Measurements from ENCODE around the gene BEGAIN.

Gene BEGAIN

DNA sequence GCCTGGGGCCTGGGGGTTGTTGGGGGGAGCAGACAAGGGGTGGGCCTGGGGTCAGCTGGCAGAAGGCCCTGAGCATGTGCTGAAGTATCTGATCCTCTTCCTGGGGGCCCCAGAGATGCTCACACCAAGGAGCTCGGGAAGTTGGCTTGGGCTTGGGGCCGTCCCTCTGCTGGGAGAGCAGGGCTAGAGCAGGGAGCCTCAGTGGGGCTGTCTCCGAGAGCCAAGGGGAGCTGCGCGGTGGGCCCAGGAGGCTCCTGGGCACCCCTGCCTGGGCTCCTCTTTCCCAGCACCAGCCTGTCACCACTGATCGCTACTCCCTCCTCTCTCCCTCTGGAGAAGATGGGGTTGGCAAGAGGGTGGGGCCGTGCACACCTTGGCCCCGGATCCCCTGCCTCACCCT is 28.3 kb downstream of the BEGAIN start:
- H3K27ac ChIP-seq (ENCODE audit: low read length) = no peak overlapping the region
- H3K27me3 ChIP-seq (ENCODE audit: insufficient read depth, low read length) = peaks cover 46% of the 10 kb centered on the region
- H3K4me1 ChIP-seq (ENCODE audit: insufficient read depth, low read length) = peaks cover 10% of the 10 kb centered on the region; the same call in 1 of the 2 replicates
- no peaks in the 10 kb centered on the region for H3K9me3 ChIP-seq (ENCODE audit: insufficient read depth, low read depth, low read length)
- no peak overlapping the region for H3K9ac ChIP-seq (ENCODE audit: low read depth, low read length)
- H3K36me3 ChIP-seq (ENCODE audit: insufficient read depth, low read depth, low read length) = no peaks in the 10 kb centered on the region
- no peak overlapping the region for H3K4me3 ChIP-seq (ENCODE audit: low read length)

DNA sequence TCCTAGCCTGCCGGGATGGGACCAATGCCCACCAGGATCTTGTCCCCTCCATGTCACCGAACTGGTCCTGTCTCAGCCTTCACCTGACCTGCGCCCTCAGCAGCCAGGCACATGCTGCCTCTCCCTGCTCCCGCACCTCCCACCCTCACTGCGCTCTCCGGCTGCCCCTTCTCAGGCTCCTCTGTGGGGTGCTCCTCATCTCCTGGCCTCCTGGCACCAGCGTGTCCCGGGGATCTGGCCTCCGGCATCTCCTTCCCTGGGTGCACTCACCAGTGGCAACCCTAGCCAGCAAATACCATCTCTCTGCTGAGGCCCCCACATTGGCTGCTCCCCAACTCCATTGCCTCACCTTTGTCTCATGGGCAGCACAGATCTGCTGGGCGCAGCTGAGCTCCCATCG is 29.0 kb downstream of the BEGAIN start:
- Histone ChIP-seq H3K9ac (ENCODE audit: low read depth, low read length) (no peak overlapping the region), H3K27ac (ENCODE audit: low read length) (no peak overlapping the region), H3K36me3 (ENCODE audit: insufficient read depth, low read depth, low read length) (no peaks in the 10 kb centered on the region), H3K4me3 (ENCODE audit: low read length) (no peak overlapping the region), H3K4me1 (ENCODE audit: insufficient read depth, low read length) (peaks cover 10% of the 10 kb centered on the region; the same call in 1 of the 2 replicates), H3K9me3 (ENCODE audit: insufficient read depth, low read depth, low read length) (no peaks in the 10 kb centered on the region), H3K27me3 (ENCODE audit: insufficient read depth, low read length) (peaks cover 40% of the 10 kb centered on the region)

DNA sequence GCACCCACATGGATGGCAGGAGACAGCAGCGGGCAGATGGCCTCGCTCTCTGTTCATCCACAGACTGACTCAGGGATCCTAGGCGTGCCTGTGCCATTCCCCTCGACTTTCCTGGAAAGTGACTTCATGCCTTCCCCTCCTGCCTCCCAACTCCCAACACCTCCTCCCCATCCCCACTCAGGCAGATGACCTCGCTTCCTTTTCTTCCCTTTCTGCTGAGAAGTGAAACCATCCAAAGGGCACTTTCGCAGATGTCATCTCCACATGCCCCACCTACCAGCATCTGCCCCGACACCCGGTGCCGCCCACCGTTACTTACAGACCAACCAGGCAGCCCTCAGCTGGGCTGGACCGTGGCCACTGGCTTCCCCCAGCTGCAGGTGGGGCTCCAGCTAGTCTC is 29.6 kb downstream of the BEGAIN start:
- Histone ChIP-seq H3K27ac (ENCODE audit: low read length) (no peak overlapping the region), H3K36me3 (ENCODE audit: insufficient read depth, low read depth, low read length) (no peaks in the 10 kb centered on the region), H3K9ac (ENCODE audit: low read depth, low read length) (no peak overlapping the region), H3K27me3 (ENCODE audit: insufficient read depth, low read length) (peaks cover 35% of the 10 kb centered on the region), H3K4me3 (ENCODE audit: low read length) (no peak overlapping the region), H3K9me3 (ENCODE audit: insufficient read depth, low read depth, low read length) (no peaks in the 10 kb centered on the region), H3K4me1 (ENCODE audit: insufficient read depth, low read length) (peaks cover 10% of the 10 kb centered on the region; the same call in 1 of the 2 replicates)

DNA sequence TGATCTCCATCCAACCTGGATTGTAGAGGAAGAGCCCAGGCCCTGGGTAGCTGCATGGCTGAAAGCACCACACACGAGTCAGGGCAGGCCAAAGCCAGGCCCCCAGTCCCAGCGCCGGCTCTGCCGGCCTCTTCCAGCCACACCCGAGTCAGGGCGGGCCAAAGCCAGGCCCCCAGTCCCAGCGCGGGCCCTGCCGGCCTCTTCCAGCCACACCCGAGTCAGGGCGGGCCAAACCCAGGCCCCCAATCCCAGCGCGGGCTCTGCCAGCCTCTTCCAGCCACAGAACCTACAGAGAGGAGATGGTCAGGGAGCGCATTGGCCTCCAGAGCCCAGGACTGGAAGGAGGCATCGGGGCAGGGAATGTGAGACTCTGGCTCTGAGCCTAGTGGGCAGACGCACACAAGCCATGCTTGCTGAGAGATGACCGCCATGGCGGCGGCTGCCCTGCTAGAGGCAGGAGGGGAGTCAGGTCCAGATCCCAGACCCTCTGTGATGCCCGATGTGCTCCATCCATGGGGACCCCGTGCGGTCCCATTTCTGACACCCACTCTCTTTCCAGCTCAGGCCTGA is 30.2 kb downstream of the BEGAIN start:
- Histone ChIP-seq H3K9ac (ENCODE audit: low read depth, low read length) (no peak overlapping the region), H3K27ac (ENCODE audit: low read length) (no peak overlapping the region), H3K9me3 (ENCODE audit: insufficient read depth, low read depth, low read length) (no peaks in the 10 kb centered on the region), H3K4me1 (ENCODE audit: insufficient read depth, low read length) (peaks cover 10% of the 10 kb centered on the region; the same call in 1 of the 2 replicates), H3K27me3 (ENCODE audit: insufficient read depth, low read length) (peaks cover 35% of the 10 kb centered on the region), H3K4me3 (ENCODE audit: low read length) (no peak overlapping the region), H3K36me3 (ENCODE audit: insufficient read depth, low read depth, low read length) (no peaks in the 10 kb centered on the region)

DNA sequence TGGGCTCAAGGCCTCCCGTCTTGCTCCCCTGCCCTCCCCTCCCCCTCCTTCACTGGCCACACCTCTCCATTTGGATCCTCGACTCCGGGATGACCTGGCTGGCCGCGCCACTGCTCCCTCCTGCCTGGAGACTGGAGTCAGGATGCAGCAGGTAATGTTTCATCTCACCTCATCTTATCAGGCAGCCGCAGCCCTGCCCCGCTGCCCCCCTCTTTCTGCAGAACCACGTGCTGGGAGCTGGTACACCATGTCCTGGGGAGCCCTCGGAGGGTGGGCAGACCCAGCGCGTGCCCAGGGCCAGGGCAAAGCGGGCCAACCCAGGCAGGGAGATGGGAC is 31.1 kb downstream of the BEGAIN start:
- peak overlapping the region; percentile 11; the same call in 1 of the 2 replicates for H3K4me3 ChIP-seq (ENCODE audit: low read length)
- H3K36me3 ChIP-seq (ENCODE audit: insufficient read depth, low read depth, low read length) = no peaks in the 10 kb centered on the region
- no peak overlapping the region for H3K9ac ChIP-seq (ENCODE audit: low read depth, low read length)
- H3K27ac ChIP-seq (ENCODE audit: low read length) = no peak overlapping the region
- peaks cover 35% of the 10 kb centered on the region for H3K27me3 ChIP-seq (ENCODE audit: insufficient read depth, low read length)
- no peaks in the 10 kb centered on the region for H3K9me3 ChIP-seq (ENCODE audit: insufficient read depth, low read depth, low read length)
- peaks cover 10% of the 10 kb centered on the region; the same call in 1 of the 2 replicates for H3K4me1 ChIP-seq (ENCODE audit: insufficient read depth, low read length)

DNA sequence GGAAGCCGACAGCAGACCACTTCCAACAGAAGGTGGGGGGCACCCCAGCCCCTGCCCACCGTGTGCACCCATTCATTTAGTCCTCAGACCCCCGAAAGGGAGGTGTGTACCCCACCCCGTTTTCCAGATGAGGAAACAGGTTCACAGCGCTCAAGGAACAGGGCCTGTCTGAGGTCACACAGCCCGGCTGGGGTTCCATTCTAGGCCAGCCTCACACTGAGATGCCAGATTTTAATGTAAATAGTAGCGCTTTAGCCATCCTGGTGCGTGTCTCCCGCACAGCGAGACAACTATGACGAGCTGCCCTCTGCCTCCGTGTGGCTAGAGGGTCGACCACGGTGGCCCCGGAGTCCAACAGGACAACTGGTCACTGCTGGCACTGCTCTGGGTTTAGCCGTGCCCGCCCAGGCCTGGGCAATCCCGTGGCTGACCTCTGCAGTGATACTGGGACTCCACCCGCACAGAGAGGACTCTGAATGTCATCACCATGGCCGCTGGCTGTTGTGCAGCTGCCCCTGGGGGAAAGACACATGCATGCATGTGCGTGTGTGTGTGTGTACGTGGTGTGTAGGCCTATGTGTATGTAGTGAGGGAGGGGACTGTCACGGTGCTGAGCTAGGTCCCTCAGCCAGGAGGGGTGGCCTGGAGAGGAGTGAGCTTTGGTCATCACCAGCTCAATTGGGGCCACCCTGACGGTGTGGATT is 31.6 kb downstream of the BEGAIN start:
- Histone ChIP-seq H3K36me3 (ENCODE audit: insufficient read depth, low read depth, low read length) (no peaks in the 10 kb centered on the region), H3K4me3 (ENCODE audit: low read length) (peak overlapping the region; percentile 11; the same call in 1 of the 2 replicates), H3K9me3 (ENCODE audit: insufficient read depth, low read depth, low read length) (no peaks in the 10 kb centered on the region), H3K9ac (ENCODE audit: low read depth, low read length) (no peak overlapping the region), H3K27ac (ENCODE audit: low read length) (no peak overlapping the region), H3K27me3 (ENCODE audit: insufficient read depth, low read length) (peaks cover 35% of the 10 kb centered on the region), H3K4me1 (ENCODE audit: insufficient read depth, low read length) (peaks cover 10% of the 10 kb centered on the region; the same call in 1 of the 2 replicates)

DNA sequence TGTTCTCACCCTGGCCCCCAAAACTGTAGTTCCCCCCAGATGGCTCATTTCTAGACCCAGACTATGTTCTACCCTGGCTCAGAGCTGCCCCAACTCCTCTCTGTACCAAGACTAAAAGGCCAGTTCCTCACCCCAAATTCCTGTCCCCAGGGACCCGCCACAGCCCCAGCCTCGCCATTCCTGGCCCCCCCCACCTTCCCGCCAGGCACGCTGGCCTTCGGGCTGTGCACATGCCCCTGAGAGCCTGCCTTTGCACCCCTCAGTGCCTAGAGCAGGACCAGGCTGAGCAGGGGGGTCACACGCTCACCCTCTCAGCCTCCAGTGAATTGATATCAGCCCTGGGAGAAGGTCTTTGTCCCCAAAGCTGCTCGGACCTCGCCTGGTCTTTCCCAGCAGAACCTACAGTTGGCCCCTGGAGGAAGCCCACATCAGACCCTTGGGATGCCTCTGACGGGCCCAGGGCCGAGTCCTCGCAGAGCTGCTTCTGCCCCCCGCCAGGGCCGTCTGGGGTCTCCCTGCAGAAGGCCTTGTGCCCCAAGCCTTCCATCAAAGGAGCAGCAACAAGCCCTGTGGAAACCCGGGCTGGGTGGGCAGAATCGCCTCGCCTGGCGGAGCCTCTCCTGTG is 32.4 kb downstream of the BEGAIN start:
- no peak overlapping the region for H3K4me3 ChIP-seq (ENCODE audit: low read length)
- no peak overlapping the region for H3K9ac ChIP-seq (ENCODE audit: low read depth, low read length)
- H3K27ac ChIP-seq (ENCODE audit: low read length) = no peak overlapping the region
- H3K27me3 ChIP-seq (ENCODE audit: insufficient read depth, low read length) = peaks cover 35% of the 10 kb centered on the region
- H3K36me3 ChIP-seq (ENCODE audit: insufficient read depth, low read depth, low read length) = no peaks in the 10 kb centered on the region
- peaks cover 10% of the 10 kb centered on the region; the same call in 1 of the 2 replicates for H3K4me1 ChIP-seq (ENCODE audit: insufficient read depth, low read length)
- no peaks in the 10 kb centered on the region for H3K9me3 ChIP-seq (ENCODE audit: insufficient read depth, low read depth, low read length)

DNA sequence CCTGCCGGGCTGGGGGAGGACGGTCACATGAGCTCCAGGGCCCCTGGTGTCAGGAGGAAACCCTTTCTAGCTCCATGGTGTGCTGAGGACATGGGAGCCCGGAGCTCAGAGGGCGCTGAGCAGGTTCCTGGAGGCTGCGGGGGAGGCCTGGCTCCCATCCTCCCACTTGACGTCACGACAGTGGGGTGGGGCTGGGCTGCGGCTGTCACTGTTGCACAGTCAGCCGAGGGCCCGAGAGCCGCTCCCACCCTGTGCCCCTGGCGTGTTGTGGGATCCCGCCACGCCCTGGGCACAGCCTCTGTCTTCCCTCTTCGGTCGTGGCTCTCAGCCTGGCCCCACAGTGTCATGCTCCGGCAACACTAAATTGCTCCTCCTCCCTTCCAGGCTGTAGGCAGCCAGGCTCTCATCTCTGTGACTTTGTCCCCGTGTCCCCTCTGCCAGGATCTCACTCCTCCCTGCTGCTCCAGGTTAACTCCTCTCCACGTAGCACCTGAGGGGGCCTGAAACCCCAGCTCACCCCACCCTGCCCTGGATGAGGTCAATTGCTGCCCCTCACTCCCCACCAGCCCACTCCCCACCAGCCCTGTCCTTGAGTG is 33.0 kb downstream of the BEGAIN start:
- H3K4me1 ChIP-seq (ENCODE audit: insufficient read depth, low read length) = peaks cover 10% of the 10 kb centered on the region; the same call in 1 of the 2 replicates
- H3K9ac ChIP-seq (ENCODE audit: low read depth, low read length) = no peak overlapping the region; the same call in 1 of the 2 replicates
- H3K27ac ChIP-seq (ENCODE audit: low read length) = no peak overlapping the region
- H3K36me3 ChIP-seq (ENCODE audit: insufficient read depth, low read depth, low read length) = no peaks in the 10 kb centered on the region
- H3K27me3 ChIP-seq (ENCODE audit: insufficient read depth, low read length) = peaks cover 35% of the 10 kb centered on the region
- no peak overlapping the region for H3K4me3 ChIP-seq (ENCODE audit: low read length)
- no peaks in the 10 kb centered on the region for H3K9me3 ChIP-seq (ENCODE audit: insufficient read depth, low read depth, low read length)

DNA sequence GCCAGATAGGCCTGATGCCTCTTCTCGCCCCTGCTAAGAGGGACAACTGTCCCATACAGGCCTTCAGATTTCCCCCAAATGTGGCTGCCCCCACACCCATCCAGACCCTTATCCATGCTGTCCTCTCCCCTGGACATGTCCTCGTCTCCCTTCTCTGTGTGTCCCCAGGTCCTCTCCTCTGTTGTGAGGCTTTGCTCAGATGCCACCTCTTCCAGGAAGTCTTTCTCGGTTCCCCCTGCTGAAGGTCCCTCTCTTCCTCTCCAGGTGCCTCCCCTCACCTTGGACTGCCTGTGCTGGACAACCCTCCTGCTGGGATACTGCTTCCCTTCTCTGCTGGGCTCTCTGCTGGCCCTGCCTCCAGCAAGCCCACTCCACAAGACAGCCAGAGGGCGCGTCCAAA is 33.7 kb downstream of the BEGAIN start:
- Histone ChIP-seq H3K4me1 (ENCODE audit: insufficient read depth, low read length) (peaks cover 10% of the 10 kb centered on the region; the same call in 1 of the 2 replicates), H3K9me3 (ENCODE audit: insufficient read depth, low read depth, low read length) (no peaks in the 10 kb centered on the region), H3K27me3 (ENCODE audit: insufficient read depth, low read length) (peaks cover 34% of the 10 kb centered on the region), H3K36me3 (ENCODE audit: insufficient read depth, low read depth, low read length) (no peaks in the 10 kb centered on the region), H3K4me3 (ENCODE audit: low read length) (no peak overlapping the region), H3K27ac (ENCODE audit: low read length) (no peak overlapping the region), H3K9ac (ENCODE audit: low read depth, low read length) (no peak overlapping the region)

DNA sequence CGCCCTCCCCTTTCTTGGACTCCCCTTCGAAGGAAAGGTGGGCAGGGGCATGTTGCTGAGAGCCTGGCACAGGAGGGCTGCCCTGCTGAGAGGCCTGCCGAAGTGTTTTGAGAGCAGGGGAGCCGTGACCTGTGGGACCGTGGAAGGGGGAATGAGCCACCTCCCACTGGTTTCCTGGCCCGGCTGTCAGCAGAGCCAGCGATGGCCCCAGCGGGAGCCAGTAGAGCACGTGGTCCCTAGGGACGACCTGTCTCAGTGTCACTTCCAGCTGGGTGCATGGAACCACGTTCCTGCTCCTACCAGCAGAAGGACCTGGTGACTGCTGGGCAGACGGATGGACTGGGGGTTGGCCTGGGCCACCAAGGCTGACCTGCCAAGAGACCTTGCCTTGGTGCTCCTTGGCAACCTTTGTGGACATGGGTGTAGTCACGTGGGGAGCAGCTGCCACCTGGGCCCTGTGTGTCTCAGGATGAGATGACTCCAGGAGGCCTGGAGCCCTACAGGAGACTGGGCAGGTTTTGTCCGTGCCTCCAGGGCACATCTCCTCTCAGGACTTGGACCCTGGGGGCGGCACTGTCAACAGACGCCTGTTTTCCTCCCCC is 34.6 kb downstream of the BEGAIN start:
- no peak overlapping the region for H3K27ac ChIP-seq (ENCODE audit: low read length)
- no peak overlapping the region for H3K4me3 ChIP-seq (ENCODE audit: low read length)
- peaks cover 10% of the 10 kb centered on the region; the same call in 1 of the 2 replicates for H3K4me1 ChIP-seq (ENCODE audit: insufficient read depth, low read length)
- H3K27me3 ChIP-seq (ENCODE audit: insufficient read depth, low read length) = peaks cover 34% of the 10 kb centered on the region
- no peak overlapping the region for H3K9ac ChIP-seq (ENCODE audit: low read depth, low read length)
- H3K36me3 ChIP-seq (ENCODE audit: insufficient read depth, low read depth, low read length) = no peaks in the 10 kb centered on the region
- no peaks in the 10 kb centered on the region for H3K9me3 ChIP-seq (ENCODE audit: insufficient read depth, low read depth, low read length)

DNA sequence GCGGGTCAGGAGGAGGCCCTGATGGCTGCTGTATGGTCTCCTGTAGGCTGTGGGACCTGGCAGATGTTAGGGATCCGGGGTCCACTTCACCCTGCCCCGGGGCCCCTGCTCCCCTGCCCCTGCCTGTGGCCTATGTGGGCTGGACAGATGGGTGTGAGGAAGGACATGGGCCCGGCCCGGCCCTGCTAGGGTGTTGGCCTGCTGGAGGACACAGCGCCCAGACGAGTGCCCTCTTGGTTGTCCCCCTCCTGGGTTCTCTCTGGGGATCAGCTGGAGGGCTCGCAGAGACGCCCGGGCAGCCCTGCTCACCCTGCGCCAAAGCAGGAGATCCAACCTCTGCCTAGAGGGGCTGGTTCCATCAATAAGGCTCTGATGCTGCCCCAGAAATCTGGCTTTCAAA is 36.2 kb downstream of the BEGAIN start:
- no peak overlapping the region for H3K27ac ChIP-seq (ENCODE audit: low read length)
- peaks cover 10% of the 10 kb centered on the region; the same call in 1 of the 2 replicates for H3K4me1 ChIP-seq (ENCODE audit: insufficient read depth, low read length)
- no peaks in the 10 kb centered on the region for H3K9me3 ChIP-seq (ENCODE audit: insufficient read depth, low read depth, low read length)
- H3K27me3 ChIP-seq (ENCODE audit: insufficient read depth, low read length) = peaks cover 43% of the 10 kb centered on the region
- H3K9ac ChIP-seq (ENCODE audit: low read depth, low read length) = no peak overlapping the region
- no peaks in the 10 kb centered on the region for H3K36me3 ChIP-seq (ENCODE audit: insufficient read depth, low read depth, low read length)
- no peak overlapping the region for H3K4me3 ChIP-seq (ENCODE audit: low read length)

Data from iPS-20b (cell line).